Measurements from ENCODE around the gene IFI44L.

IFI44L gene

GRCh38 chr1:78641558-78641957 lies 21.3 kb downstream of the IFI44L start:
- no peak for DNase-seq

DNA sequence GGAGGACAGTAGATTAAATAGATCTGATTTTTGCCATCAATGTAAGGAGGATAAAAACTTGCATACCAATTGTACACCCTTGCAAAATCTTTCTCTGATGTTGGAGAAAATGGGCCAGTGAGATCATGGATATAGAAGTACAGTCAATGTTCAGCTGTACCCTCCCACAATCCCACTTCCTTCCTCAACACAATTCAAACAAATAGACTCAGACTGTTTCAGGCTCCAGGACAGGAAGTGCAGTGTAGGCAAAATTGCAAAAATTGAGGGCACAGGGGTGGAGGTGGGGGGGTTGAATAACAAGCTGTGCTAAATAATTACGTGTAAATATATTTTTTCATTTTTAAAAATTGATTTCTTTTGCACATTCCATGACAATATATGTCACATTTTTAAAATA lies 25.5 kb downstream of the IFI44L start:
- DNase-seq: no peak

DNA sequence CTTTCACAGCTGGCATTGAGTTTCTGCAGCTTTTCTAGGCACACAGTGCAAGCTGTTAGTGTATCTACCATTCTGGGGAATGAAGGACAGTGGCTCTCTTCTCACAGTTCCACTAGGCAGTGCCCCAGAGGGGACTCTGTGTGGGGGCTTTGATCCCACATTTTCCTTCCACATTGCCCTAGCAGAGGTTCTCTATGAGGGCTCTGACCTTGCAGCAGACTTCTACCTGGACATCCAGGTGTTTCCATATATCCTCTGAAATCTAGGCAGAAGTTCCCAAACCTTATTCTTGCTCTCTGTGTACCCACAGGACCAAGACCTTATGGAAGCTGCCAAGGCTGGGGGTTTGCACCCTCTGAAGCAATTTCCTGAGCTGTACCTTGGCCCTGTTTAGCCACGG lies 27.0 kb downstream of the IFI44L start:
- DNase-seq: no peak

DNA sequence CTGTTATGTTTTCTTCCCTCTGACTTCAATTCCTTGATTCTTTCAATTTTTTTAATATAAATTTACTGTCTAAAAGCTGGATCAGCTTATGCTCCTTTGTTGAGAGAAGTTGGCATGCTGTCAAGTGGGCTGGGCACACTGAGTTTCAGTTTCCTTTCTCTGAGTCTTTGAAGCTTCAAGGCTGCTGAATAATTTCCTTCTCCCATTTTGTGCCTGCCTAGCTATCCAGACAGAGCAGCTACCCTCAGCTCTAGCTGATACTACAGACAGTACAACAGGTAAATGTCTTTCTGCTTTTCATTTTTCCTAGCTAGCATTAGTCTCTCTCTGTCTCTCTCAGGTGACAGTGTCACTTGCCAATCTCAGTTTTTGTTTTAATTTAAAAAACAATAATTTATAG lies 29.4 kb downstream of the IFI44L start, which contains the start of gene IFI44:
Gene IFI44, plus strand, starts transcription at position 204 of the 400 bp plus-strand sequence. CDS start 365 bp downstream, outside the sequence.
- DNase-seq: peak in 9 of 14 donors; percentile 8 to 68 (median 32)

DNA sequence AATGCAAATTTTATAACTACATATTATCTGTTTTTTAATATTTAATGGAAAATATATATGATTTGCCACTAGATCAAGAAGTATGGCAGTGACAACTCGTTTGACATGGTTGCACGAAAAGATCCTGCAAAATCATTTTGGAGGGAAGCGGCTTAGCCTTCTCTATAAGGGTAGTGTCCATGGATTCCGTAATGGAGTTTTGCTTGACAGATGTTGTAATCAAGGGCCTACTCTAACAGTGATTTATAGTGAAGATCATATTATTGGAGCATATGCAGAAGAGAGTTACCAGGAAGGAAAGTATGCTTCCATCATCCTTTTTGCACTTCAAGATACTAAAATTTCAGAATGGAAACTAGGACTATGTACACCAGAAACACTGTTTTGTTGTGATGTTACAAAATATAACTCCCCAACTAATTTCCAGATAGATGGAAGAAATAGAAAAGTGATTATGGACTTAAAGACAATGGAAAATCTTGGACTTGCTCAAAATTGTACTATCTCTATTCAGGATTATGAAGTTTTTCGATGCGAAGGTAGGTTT lies 29.9 kb downstream of the IFI44L start:
- DNase-seq: no peak

DNA sequence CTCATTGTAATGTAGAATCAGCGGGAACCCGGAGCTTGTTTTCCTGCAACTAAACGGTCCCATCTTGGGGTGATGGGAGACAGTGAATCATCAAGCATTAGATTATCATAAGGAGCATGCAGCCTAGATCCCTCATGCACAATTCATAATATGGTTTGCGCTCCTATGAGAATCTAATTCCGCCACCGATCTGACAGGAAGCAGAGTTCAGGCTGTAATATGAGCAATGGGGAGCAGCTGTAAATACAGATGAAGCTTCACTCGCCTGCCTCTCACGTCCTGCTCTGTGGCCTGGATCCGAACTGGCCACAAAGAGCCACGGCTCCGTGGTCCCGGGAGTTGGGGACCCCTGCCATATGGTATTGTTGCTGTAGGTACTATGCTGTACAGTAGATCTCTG lies 31.0 kb downstream of the IFI44L start:
- DNase-seq: peak in 5 of 14 donors; percentile 10 to 39 (median 12)

GRCh38 chr1:78652019-78652560 lies 31.8 kb downstream of the IFI44L start:
- DNase-seq: no peak

GRCh38 chr1:78658901-78659300 lies 38.7 kb downstream of the IFI44L start:
- no peak for DNase-seq

DNA sequence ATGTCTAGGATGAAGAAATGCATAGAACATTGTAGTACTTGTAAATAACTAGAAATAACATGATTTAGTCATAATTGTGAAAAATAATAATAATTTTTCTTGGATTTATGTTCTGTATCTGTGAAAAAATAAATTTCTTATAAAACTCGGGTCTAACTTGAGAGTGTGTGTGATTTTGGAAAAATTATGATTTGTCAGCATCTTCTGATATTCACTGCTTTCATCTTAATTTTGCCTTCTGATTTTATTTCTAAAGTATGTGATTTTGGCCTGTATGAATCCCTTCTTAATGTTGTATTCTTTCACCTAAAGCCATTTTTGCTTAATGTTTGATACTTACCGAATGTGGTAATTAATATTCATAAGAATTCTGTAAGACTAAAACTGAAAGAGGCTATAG lies 43.7 kb downstream of the IFI44L start:
- DNase-seq: no peak

DNA sequence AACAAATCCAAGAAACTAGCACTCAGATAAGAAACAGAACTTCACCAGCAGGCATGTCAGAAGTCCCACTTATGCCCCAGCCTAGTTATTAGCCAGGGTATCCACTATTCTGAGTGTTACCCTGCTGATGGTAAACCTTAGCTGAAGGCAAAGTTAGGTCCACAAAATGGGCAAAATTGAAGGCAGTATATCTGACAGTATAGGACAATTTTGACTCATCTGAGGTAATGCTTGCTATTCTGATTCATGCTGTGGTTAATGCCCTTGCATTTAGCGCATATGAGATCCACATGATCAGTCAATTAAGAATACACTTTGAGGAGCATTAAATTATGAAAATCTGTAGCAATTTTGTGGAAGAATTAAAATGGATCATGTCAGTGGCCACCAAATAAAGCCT lies 44.5 kb downstream of the IFI44L start:
- DNase-seq: no peak

- DNase-seq: no peak
Measured at GRCh38 chr1:78665809-78666208, 45.6 kb downstream of the IFI44L start.

DNA sequence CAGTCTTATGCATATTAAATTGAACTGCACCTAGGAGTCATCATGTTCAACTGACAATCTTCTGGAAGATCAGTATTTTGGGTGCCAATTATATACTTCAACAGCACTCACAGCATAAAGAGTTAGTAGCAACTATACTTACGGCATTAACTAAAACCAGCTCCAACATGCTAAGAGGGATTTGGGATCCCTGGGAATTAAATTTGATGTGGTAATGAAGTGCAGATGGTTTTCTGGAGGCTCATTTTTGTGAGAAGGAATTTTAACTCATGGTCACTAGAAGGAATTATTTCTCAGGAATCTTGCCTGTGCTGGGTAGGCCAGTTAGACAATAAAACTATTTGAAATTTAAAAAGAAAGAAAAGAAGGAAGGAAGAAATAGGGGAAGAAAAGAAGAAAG lies 47.7 kb downstream of the IFI44L start:
- DNase-seq: no peak

- no peak for DNase-seq
Measured at GRCh38 chr1:78668427-78668826, 48.2 kb downstream of the IFI44L start.

- DNase-seq: no peak
Measured at GRCh38 chr1:78672428-78672827, 52.2 kb downstream of the IFI44L start.

DNA sequence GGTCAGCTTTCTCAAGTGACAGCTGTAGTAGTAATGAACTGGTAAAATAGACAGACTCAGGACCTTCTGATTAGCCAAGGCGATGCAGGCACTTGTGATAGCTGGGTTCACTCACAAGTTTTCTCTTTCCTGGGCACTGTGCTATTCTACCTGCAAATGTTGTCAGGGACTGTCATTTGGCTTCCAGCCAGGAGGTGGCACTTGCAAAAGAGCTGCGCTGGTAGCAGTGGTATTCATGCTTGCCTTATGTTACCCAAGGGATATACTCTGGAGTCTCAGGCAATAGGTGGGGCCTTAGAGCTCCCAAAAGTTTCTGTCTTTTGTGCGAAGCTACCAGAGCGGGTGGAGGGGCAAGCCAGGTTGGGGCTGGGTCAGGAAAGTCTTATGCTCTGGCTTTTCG lies 52.9 kb downstream of the IFI44L start:
- DNase-seq: no peak

- DNase-seq: peak in 1 of 14 donors; percentile 21
Measured at GRCh38 chr1:78676347-78676982, 56.2 kb downstream of the IFI44L start.

- no peak for DNase-seq
Measured at GRCh38 chr1:78676993-78677392, 56.7 kb downstream of the IFI44L start.

GRCh38 chr1:78677788-78678187 lies 57.5 kb downstream of the IFI44L start:
- DNase-seq: no peak

DNA sequence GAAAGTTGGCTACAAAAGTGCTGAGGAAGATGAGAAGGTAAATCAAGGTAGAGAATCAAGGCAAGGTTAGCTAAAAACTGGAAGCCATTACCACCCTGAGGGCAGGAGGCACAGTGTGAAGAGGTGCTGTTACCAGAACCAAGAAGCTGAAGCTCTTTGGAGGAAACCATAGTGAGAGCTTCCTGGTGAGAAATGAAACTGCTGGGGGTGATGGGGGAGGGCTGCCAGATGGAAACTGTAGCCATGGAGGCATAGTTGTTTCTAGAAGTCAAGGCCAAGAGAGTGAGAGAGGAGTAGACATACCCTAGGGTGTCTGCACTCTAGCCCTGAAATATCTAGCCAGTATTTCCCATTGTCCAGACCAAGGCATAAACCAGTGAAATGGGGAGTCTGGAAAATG lies 58.1 kb downstream of the IFI44L start:
- DNase-seq: no peak

DNA sequence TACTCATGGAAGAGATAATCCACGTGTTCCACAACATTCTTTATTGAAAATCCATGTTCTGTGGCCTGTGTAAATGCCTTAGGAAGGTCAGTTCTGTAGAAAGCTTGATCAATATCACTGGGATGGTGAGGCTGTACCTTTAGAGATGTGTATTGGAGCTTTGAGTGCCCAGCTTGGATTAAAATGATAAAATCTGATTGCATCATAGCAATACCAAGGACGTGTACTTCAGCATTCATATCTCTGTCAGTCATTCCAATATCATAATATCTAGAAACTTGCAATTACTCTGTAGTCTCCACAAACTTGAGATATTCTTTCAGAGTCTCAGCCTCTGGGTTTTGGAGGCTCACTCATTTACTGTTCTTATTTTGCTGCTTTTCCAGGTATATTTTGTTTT lies 61.0 kb downstream of the IFI44L start:
- no peak for DNase-seq

DNA sequence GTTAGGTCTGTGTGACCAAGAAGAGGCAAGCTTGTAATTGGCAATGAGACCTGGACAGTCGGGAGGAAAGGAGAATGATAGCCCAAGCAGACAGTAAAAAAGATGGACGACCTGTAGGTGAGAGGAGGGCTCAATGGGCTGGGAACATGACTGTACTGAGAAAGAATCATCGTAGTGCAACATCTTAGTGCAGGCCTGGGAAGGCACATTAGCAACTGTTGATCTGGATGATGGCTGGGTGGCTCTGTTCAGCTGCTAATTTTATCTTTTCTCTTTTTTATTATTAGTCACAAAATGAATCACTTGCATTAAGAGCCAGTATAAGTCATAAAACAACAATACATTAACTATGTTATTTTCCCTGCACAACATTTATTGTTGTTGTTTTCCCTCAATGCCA lies 62.2 kb downstream of the IFI44L start:
- DNase-seq: no peak

DNA sequence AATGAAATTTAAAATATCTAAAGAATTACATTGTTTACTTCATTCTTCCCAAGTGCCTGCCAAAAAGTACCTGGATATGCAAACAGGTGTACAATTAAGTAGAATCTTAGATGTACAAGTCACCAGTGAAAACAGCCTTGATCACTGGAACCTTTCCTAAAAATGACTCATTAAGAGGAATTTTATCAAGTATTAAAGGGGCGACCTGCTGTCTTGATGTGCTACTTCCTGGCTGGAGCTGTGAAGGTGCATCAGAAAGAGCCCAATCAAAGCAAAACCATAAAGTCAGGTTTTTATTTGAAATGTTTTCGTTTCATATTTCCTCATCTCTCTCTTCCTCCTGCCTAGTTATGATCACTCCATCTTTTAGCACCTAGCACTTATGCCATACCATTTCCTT lies 62.8 kb downstream of the IFI44L start:
- DNase-seq: no peak

DNA sequence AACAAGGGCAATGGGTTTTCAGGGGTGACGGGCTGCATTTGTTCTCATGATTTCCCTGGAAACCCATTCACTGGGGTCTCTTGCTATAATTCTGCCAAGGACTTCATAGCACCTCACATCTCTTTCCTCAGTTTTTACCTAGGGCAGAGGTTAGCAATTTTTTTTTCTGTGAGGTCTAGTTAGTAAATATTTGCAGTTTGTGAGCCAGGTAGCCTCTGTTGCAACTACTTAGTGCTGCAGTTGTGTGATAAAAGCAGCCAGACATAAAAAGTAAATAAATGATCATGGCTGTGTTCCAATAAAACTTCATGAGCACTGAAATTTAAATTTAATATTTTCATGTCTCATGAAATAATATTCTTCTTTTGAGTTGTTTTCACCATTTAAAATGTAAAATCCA lies 67.1 kb downstream of the IFI44L start:
- DNase-seq: no peak

- DNase-seq: no peak
Measured at GRCh38 chr1:78687914-78688313, 67.7 kb downstream of the IFI44L start.
